ENCODE measurements around the gene STRN4. TPM values are rescaled to one million over a fixed set of nuclear protein-coding genes. Genes with fewer than 3 reads are reported as not detected.

The STRN4 gene
- total RNA-seq, 1 donor from 2014 or later, result 105 TPM

GRCh38 chr19:46730595-46730994, 15.7 kb downstream of the STRN4 start:
- no peak for DNase-seq (ENCODE audit: extremely low spot score, unreplicated experiment)
- Mint-ChIP-seq H3K27ac (peak overlapping the region; percentile 88), H3K27me3 (no peaks in the 10 kb centered on the region), H3K9me3 (no peaks in the 10 kb centered on the region), H3K36me3 (peaks cover 11% of the 10 kb centered on the region), H3K4me3 (no peak overlapping the region), H3K4me1 (ENCODE audit: unreplicated experiment) (peaks cover 22% of the 10 kb centered on the region)
- no peak for TF ChIP-seq CTCF (conservative IDR thresholded peaks at IDR 0.05)

- Mint-ChIP-seq H3K4me1 (ENCODE audit: unreplicated experiment) (peaks cover 22% of the 10 kb centered on the region), H3K36me3 (peaks cover 11% of the 10 kb centered on the region), H3K4me3 (no peak overlapping the region), H3K9me3 (no peaks in the 10 kb centered on the region), H3K27me3 (no peaks in the 10 kb centered on the region), H3K27ac (no peak overlapping the region)
- DNase-seq (ENCODE audit: extremely low spot score, unreplicated experiment), result no peak
- TF ChIP-seq CTCF (conservative IDR thresholded peaks at IDR 0.05), result no peak
Observed at GRCh38 chr19:46730187-46730586, 16.1 kb downstream of the STRN4 start.

GRCh38 chr19:46729696-46730095, 16.6 kb downstream of the STRN4 start:
- H3K9me3 Mint-ChIP-seq, result no peaks in the 10 kb centered on the region
- peaks cover 22% of the 10 kb centered on the region for H3K4me1 Mint-ChIP-seq (ENCODE audit: unreplicated experiment)
- H3K36me3 Mint-ChIP-seq, result peaks cover 11% of the 10 kb centered on the region
- H3K27ac Mint-ChIP-seq, result no peak overlapping the region
- DNase-seq (ENCODE audit: extremely low spot score, unreplicated experiment), result no peak
- no peaks in the 10 kb centered on the region for H3K27me3 Mint-ChIP-seq
- H3K4me3 Mint-ChIP-seq, result no peak overlapping the region
- TF ChIP-seq CTCF (conservative IDR thresholded peaks at IDR 0.05), result no peak

DNA sequence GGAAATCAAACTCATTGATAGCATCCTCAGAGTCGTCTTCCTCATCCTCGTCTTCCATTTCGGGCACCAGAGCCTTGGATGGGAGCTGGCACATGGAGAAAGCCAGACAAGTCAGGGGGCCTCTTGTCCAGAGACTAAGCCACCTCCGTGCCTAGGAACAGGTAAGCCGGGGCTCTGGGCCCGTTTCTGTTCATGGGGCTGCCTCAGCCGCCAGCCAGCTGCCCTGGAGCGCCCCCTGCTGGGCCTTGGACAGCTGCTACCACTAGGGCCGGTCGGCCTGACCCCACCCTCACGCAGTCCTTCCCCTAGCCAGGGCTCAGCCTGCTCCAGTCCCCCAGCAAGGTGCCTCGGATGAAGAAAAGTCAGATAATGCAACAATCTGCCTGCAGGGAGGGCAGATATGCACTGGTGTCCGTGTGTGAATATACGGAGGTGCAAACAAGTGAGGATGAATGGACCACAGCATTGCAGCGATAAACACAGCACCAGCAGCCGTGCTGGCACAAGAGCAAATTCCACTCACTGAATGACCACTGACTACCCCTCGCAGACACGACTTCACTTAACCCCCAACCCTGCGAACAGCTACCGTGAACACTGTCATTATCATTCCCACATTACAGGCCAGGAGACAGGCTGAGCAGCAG, 17.4 kb downstream of the STRN4 start:
- peak overlapping the region; percentile 34 for H3K4me3 Mint-ChIP-seq
- peak; percentile 93 for TF ChIP-seq CTCF (conservative IDR thresholded peaks at IDR 0.05)
- DNase-seq (ENCODE audit: extremely low spot score, unreplicated experiment), result no peak
- no peaks in the 10 kb centered on the region for H3K9me3 Mint-ChIP-seq
- H3K27ac Mint-ChIP-seq, result no peak overlapping the region
- H3K27me3 Mint-ChIP-seq, result no peaks in the 10 kb centered on the region
- peaks cover 22% of the 10 kb centered on the region for H3K4me1 Mint-ChIP-seq (ENCODE audit: unreplicated experiment)
- peaks cover 8% of the 10 kb centered on the region for H3K36me3 Mint-ChIP-seq

- H3K27ac Mint-ChIP-seq, result no peak overlapping the region
- no peaks in the 10 kb centered on the region for H3K9me3 Mint-ChIP-seq
- TF ChIP-seq CTCF (conservative IDR thresholded peaks at IDR 0.05), result no peak
- H3K4me3 Mint-ChIP-seq, result no peak overlapping the region
- peaks cover 22% of the 10 kb centered on the region for H3K4me1 Mint-ChIP-seq (ENCODE audit: unreplicated experiment)
- H3K27me3 Mint-ChIP-seq, result no peaks in the 10 kb centered on the region
- DNase-seq (ENCODE audit: extremely low spot score, unreplicated experiment), result no peak
- peaks cover 8% of the 10 kb centered on the region for H3K36me3 Mint-ChIP-seq
Observed at GRCh38 chr19:46728208-46728607, 18.0 kb downstream of the STRN4 start.
